A673 (cell line): ENCODE results near the gene CCNB1.

Experiments
- CTCF ChIP-seq: fragments of 300-800, 200-600 bp; sonication (generic); conservative IDR thresholded peaks from 2 replicates; pipeline ENCODE4 v1.5.1; 2017; ENCODE audit warnings: low read depth, mild to moderate bottlenecking, antibody characterized with exemption, low read length, moderate library complexity, mixed read lengths
- EZH2 ChIP-seq: fragments of 200-600 bp; sonication (generic); IDR thresholded peaks from 2 replicates; pipeline ENCODE4 v1.6.1; 2017; ENCODE audit warnings: borderline replicate concordance, low read depth, mild to moderate bottlenecking, mixed read lengths, antibody characterized with exemption, low read length; ENCODE audit not compliant: poor library complexity, severe bottlenecking

GRCh38 chr5:69224520-69224919, 57.6 kb downstream of the CCNB1 start:
- no peak for TF ChIP-seq CTCF
- no peak for TF ChIP-seq EZH2
